ENCODE results near the gene SDHD.

DNA sequence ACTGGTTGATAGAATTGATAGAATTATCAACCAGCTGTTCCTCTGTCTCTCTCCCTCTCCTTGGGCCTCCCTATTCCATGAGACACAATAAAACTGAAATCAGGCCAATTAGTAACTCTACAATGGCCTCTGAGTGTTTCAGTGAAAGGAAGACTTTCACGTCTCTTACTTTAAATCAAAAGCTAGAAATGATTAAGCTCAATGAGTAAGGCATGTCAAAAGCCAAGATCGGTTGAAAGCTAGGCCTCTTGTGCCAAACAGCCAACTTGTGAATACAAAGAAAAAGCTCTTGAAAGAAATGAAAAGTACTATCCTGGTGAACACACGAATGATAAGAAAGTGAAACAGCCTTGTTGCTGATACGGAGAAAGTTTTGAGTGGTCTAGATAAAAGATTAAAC lies 29.5 kb upstream of the SDHD start:
- no peak for TF ChIP-seq EZH2 (IDR thresholded peaks at IDR 0.05; ENCODE audit: low read depth)
- TF ChIP-seq, protein P1, sequence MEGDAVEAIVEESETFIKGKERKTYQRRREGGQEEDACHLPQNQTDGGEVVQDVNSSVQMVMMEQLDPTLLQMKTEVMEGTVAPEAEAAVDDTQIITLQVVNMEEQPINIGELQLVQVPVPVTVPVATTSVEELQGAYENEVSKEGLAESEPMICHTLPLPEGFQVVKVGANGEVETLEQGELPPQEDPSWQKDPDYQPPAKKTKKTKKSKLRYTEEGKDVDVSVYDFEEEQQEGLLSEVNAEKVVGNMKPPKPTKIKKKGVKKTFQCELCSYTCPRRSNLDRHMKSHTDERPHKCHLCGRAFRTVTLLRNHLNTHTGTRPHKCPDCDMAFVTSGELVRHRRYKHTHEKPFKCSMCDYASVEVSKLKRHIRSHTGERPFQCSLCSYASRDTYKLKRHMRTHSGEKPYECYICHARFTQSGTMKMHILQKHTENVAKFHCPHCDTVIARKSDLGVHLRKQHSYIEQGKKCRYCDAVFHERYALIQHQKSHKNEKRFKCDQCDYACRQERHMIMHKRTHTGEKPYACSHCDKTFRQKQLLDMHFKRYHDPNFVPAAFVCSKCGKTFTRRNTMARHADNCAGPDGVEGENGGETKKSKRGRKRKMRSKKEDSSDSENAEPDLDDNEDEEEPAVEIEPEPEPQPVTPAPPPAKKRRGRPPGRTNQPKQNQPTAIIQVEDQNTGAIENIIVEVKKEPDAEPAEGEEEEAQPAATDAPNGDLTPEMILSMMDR (conservative IDR thresholded peaks at IDR 0.05): no peak

Measured in PC-9 (cell line).